CD4-positive, alpha-beta memory T cell (primary cell): Measurements from ENCODE around the gene PPFIA2. TPM values are rescaled to one million over a fixed set of nuclear protein-coding genes. Genes with fewer than 3 reads are reported as not detected.

ENCODE experiments used
- CTCF ChIA-PET: fragments of 350-600 bp; sonication (Branson Sonifier 250); formaldehyde crosslinking; loops from one replicate; lab custom pipeline; 2021; ENCODE audit warnings: inconsistent platforms; ENCODE audit not compliant: partially characterized antibody; lab: Charles Lee
- POLR2A ChIA-PET: fragments of 350-600 bp; sonication (Branson Sonifier 250); formaldehyde crosslinking; loops from one replicate; lab custom pipeline; 2021; ENCODE audit not compliant: partially characterized antibody; lab: Charles Lee
- DNase-seq, 5 donors: peaks; one replicate each; pipeline versions ENCODE4 v3.0.0 to v3.0.0-alpha.2; 2020 to 2022; ENCODE audit warnings: mixed read lengths in 1 of 5
- H3K27ac ChIP-seq: one replicate; pipeline ENCODE4 v1.7.0; 2013; ENCODE audit warnings: low read depth, low read length
- H3K27me3 ChIP-seq: 2 replicates; pipeline ENCODE4 v1.7.0; 2013; ENCODE audit warnings: mild to moderate bottlenecking, low read length, moderate library complexity; ENCODE audit not compliant: insufficient read depth
- H3K36me3 ChIP-seq: 2 replicates; pipeline ENCODE4 v1.7.0; 2013; ENCODE audit warnings: mild to moderate bottlenecking, low read length, moderate library complexity; ENCODE audit not compliant: insufficient read depth
- H3K4me1 ChIP-seq: 2 replicates; pipeline ENCODE4 v1.7.0; 2013; ENCODE audit warnings: mild to moderate bottlenecking, low read length, moderate library complexity; ENCODE audit not compliant: insufficient read depth
- H3K4me3 ChIP-seq, 2 donors: one replicate each; pipeline ENCODE4 v1.7.0; 2013; ENCODE audit warnings: low read length in 2 of 2, mild to moderate bottlenecking in 1 of 2
- H3K9me3 ChIP-seq, 2 donors: one replicate each; pipeline ENCODE4 v1.7.0; 2013; ENCODE audit warnings: low read length in 2 of 2, control low read depth in 1 of 2; ENCODE audit not compliant: control insufficient read depth in 1 of 2
- H3K27ac Mint-ChIP-seq, 7 donors: one replicate each; pipeline ENCODE4 v1.8.0; 2020 to 2021; ENCODE audit warnings: mixed read lengths in 7 of 7, mild to moderate bottlenecking in 6 of 7, inconsistent platforms in 3 of 7, moderate library complexity in 3 of 7
- H3K27me3 Mint-ChIP-seq, 2 donors: one replicate each; pipeline ENCODE4 v1.8.0; 2020 to 2021; ENCODE audit warnings: mixed read lengths in 2 of 2
- H3K36me3 Mint-ChIP-seq, 2 donors: one replicate each; pipeline ENCODE4 v1.8.0; 2020 to 2021; ENCODE audit warnings: mixed read lengths in 2 of 2, inconsistent platforms in 1 of 2, mild to moderate bottlenecking in 1 of 2
- H3K4me1 Mint-ChIP-seq, 4 donors: one replicate each; pipeline ENCODE4 v1.8.0; 2020 to 2021; ENCODE audit warnings: mixed read lengths in 4 of 4, mild to moderate bottlenecking in 1 of 4
- H3K4me3 Mint-ChIP-seq, 8 donors: one replicate each; pipeline ENCODE4 v1.8.0; 2020 to 2021; ENCODE audit warnings: mixed read lengths in 8 of 8, mild to moderate bottlenecking in 7 of 8, moderate library complexity in 6 of 8, inconsistent platforms in 3 of 8
- H3K9me3 Mint-ChIP-seq, 8 donors: one replicate each; pipeline ENCODE4 v1.8.0; 2020 to 2021; ENCODE audit warnings: mixed read lengths in 8 of 8, mild to moderate bottlenecking in 5 of 8, inconsistent platforms in 3 of 8, moderate library complexity in 1 of 8
- intact Hi-C: fragments of 100-400 bp; cut with micrococcal nuclease; formaldehyde crosslinking; loops from one replicate; pipeline ENCODE4 v1.15.1; 2023
- polyA plus RNA-seq, 2 donors: library from polyadenylated mRNA; unstranded; fragments of 300-500 nt; fragmentation: Illumina TruSeq; gene quantifications; one replicate each; pipeline ENCODE4 v1.2.3, GENCODE V29; 2021
- total RNA-seq, 2 experiments: library from RNA; stranded (reverse); gene quantifications; one replicate each; pipeline ENCODE4 v1.2.3, GENCODE V29; 2021

Gene PPFIA2
- total and polyA plus RNA-seq, 4 experiments from 2014 or later: not detected

DNA sequence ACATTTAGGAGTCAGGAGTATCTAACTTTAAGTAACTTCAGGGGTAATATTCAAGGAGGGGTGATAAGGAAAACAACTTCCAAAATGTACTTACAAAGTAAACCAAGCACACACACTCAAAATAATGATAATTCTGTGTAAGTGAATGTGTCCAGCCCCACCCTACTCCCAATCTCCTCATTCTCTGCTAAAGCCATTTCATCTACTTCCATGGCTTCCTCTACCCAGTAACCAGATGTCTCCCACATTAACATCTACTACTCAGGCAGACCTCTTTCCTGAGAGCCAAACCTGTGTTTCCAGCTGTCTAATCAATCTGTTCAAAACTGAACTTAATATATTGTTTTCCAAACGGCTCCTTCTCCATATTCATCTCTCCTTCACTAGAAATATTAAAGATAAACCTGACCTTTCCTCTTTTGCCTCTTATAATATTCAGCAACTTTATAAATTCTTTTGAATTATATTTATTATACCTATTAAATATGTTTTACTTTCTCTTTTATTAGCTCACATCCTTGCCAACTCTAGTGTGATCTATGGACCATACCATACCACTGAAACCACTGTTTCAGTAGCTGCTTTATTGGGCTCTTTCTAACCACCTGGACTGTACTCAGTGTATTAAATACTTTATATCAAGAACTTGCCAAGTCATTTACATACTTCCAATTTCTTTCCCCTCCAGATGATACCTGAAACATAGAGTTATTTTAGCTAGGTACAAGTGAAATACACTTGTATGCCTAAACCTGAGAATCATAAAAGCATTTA, 170.7 kb downstream of the PPFIA2 start:
- Mint-ChIP-seq H3K4me3 (no peak overlapping the region), H3K27me3 (no peaks in the 10 kb centered on the region), H3K4me1 (no peaks in the 10 kb centered on the region), H3K9me3 (peaks cover 0 to 14% (median 7%) of the 10 kb centered on the region in 8 donors), H3K27ac (no peak overlapping the region), H3K36me3 (no peaks in the 10 kb centered on the region)
- Histone ChIP-seq H3K27ac (no peak overlapping the region), H3K9me3 (no peaks in the 10 kb centered on the region), H3K4me3 (no peak overlapping the region), H3K27me3 (no peaks in the 10 kb centered on the region), H3K36me3 (no peaks in the 10 kb centered on the region), H3K4me1 (no peaks in the 10 kb centered on the region)
- intact Hi-C loops: no loop called here
- POLR2A ChIA-PET: no interaction called here
- CTCF ChIA-PET: no interaction called here
- no peak for DNase-seq

- no peaks in the 10 kb centered on the region for H3K36me3 ChIP-seq
- Mint-ChIP-seq H3K36me3 (no peaks in the 10 kb centered on the region), H3K9me3 (peaks cover 0 to 4% (median under 1%) of the 10 kb centered on the region in 8 donors), H3K27ac (no peak overlapping the region), H3K4me1 (no peaks in the 10 kb centered on the region), H3K4me3 (no peak overlapping the region), H3K27me3 (no peaks in the 10 kb centered on the region)
- H3K27ac ChIP-seq: no peak overlapping the region
- ChIA-PET CTCF (no interaction called here), POLR2A (no interaction called here)
- H3K4me1 ChIP-seq: no peaks in the 10 kb centered on the region
- no peak for DNase-seq
- no peak overlapping the region for H3K4me3 ChIP-seq
- intact Hi-C loops: no loop called here
- no peaks in the 10 kb centered on the region for H3K9me3 ChIP-seq
- H3K27me3 ChIP-seq: no peaks in the 10 kb centered on the region
These were observed 173.4 kb downstream of the PPFIA2 start for GRCh38 chr12:81585787-81586186.

- Mint-ChIP-seq H3K4me3 (no peak overlapping the region), H3K27me3 (no peaks in the 10 kb centered on the region), H3K4me1 (no peaks in the 10 kb centered on the region), H3K27ac (no peak overlapping the region), H3K36me3 (no peaks in the 10 kb centered on the region), H3K9me3 (no peaks in the 10 kb centered on the region)
- ChIA-PET CTCF (no interaction called here), POLR2A (no interaction called here)
- Histone ChIP-seq H3K9me3 (no peaks in the 10 kb centered on the region), H3K4me1 (no peaks in the 10 kb centered on the region), H3K27ac (no peak overlapping the region), H3K27me3 (no peaks in the 10 kb centered on the region), H3K36me3 (no peaks in the 10 kb centered on the region), H3K4me3 (no peak overlapping the region)
- no peak for DNase-seq
- intact Hi-C loops: no loop called here
These were observed 185.9 kb downstream of the PPFIA2 start for GRCh38 chr12:81573228-81573627.

DNA sequence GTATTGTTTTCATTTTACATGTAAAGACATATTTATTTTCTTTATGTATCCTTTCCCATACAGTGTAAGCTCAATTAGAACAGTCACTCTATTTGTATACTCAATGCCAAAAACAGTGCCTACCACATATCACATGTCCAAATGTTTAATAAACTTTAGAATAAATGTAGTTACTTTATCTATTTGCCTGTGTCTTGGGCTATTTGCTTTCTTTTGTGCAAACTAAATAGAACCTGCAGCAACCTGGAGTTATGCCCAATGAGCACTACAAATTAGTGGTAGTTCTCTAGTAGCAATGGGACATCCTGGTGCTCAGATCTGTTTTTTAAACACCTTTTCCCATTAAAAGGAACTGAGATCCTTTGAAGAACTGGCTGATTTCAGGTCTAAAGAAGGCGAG, 186.7 kb downstream of the PPFIA2 start:
- intact Hi-C loops: no loop called here
- CTCF ChIA-PET: no interaction called here
- no peaks in the 10 kb centered on the region for H3K9me3 Mint-ChIP-seq

GRCh38 chr12:81570234-81570633, 188.9 kb downstream of the PPFIA2 start:
- no peaks in the 10 kb centered on the region for H3K27me3 ChIP-seq
- Mint-ChIP-seq H3K9me3 (no peaks in the 10 kb centered on the region), H3K36me3 (no peaks in the 10 kb centered on the region), H3K4me1 (no peaks in the 10 kb centered on the region), H3K4me3 (no peak overlapping the region), H3K27ac (no peak overlapping the region), H3K27me3 (no peaks in the 10 kb centered on the region)
- H3K9me3 ChIP-seq: no peaks in the 10 kb centered on the region
- no peak overlapping the region for H3K4me3 ChIP-seq
- H3K27ac ChIP-seq: no peak overlapping the region
- intact Hi-C loops: no loop called here
- POLR2A ChIA-PET: no interaction called here
- no peaks in the 10 kb centered on the region for H3K36me3 ChIP-seq
- CTCF ChIA-PET: no interaction called here
- DNase-seq: no peak
- no peaks in the 10 kb centered on the region for H3K4me1 ChIP-seq

More for the DNA sequence above, 186.7 kb downstream of the PPFIA2 start:
- no peaks in the 10 kb centered on the region for H3K4me1 ChIP-seq
- no peaks in the 10 kb centered on the region for H3K36me3 Mint-ChIP-seq
- H3K4me3 ChIP-seq: no peak overlapping the region
- H3K27ac Mint-ChIP-seq: no peak overlapping the region
- no peak overlapping the region for H3K4me3 Mint-ChIP-seq
- H3K27me3 ChIP-seq: no peaks in the 10 kb centered on the region
- POLR2A ChIA-PET: no interaction called here
- H3K36me3 ChIP-seq: no peaks in the 10 kb centered on the region
- no peaks in the 10 kb centered on the region for H3K9me3 ChIP-seq
- DNase-seq: no peak
- no peaks in the 10 kb centered on the region for H3K4me1 Mint-ChIP-seq
- H3K27me3 Mint-ChIP-seq: no peaks in the 10 kb centered on the region
- no peak overlapping the region for H3K27ac ChIP-seq

DNA sequence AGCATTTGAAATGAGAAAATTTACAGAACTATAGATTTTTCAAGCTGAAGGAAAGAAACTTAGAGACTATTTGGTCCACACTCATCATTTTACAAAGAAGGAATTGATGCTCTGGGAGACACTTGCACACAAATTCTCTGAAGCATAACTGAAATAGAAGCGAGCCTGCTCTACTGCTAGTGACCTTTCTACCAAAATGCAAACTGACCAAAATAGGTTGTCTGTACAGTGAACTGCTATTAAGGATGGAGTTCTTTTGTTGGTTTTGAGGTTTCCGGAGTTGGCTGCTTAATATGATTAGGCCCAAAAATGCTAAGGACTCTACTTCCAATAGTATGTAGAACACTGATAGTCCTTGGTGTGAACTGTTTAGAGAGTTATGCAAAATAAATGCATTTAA, 194.9 kb downstream of the PPFIA2 start:
- Mint-ChIP-seq H3K27ac (no peak overlapping the region), H3K27me3 (no peaks in the 10 kb centered on the region), H3K4me3 (no peak overlapping the region), H3K9me3 (peaks cover 0 to 3% (median 0%) of the 10 kb centered on the region in 8 donors), H3K4me1 (no peaks in the 10 kb centered on the region), H3K36me3 (no peaks in the 10 kb centered on the region)
- no peak overlapping the region for H3K4me3 ChIP-seq
- no peak overlapping the region for H3K27ac ChIP-seq
- no peaks in the 10 kb centered on the region for H3K27me3 ChIP-seq
- intact Hi-C loops: no loop called here
- H3K4me1 ChIP-seq: no peaks in the 10 kb centered on the region
- ChIA-PET CTCF (no interaction called here), POLR2A (no interaction called here)
- H3K36me3 ChIP-seq: no peaks in the 10 kb centered on the region
- no peaks in the 10 kb centered on the region for H3K9me3 ChIP-seq
- no peak for DNase-seq

DNA sequence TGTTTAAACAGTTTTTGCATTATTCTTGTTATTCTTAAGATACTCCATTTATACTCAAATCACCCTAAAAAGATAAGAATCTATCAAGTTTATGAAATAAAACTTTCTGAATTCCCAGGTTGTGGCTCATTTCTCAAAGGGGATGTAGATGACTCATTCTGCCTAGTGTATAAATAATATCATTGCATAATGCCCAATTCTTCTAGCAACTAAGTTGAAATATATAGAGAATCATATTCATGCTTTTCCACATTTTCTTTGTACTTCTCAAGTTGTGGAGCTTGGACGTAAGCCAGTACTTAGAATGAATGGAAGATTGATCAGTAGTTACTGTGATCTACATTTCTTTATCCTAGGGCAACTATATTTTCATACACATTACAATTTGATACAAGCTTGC, 201.1 kb downstream of the PPFIA2 start:
- H3K4me1 Mint-ChIP-seq: no peaks in the 10 kb centered on the region
- DNase-seq: no peak

More for the DNA sequence above, 201.1 kb downstream of the PPFIA2 start:
- no peaks in the 10 kb centered on the region for H3K4me1 ChIP-seq
- H3K27me3 Mint-ChIP-seq: no peaks in the 10 kb centered on the region
- POLR2A ChIA-PET: no interaction called here
- peaks cover 0 to 3% (median 0%) of the 10 kb centered on the region in 8 donors for H3K9me3 Mint-ChIP-seq
- no peak overlapping the region for H3K27ac Mint-ChIP-seq
- no peak overlapping the region for H3K4me3 Mint-ChIP-seq
- no peak overlapping the region for H3K4me3 ChIP-seq
- H3K36me3 ChIP-seq: no peaks in the 10 kb centered on the region
- H3K9me3 ChIP-seq: no peaks in the 10 kb centered on the region
- CTCF ChIA-PET: no interaction called here
- no peaks in the 10 kb centered on the region for H3K36me3 Mint-ChIP-seq
- no peaks in the 10 kb centered on the region for H3K27me3 ChIP-seq
- no peak overlapping the region for H3K27ac ChIP-seq
- intact Hi-C loops: no loop called here
